Glomerular visceral epithelial cell (primary cell): ENCODE results near the gene ZNF777.
"Not testable (repeated sequence)": the region's sequence is repeated elsewhere in the genome, so short reads cannot be mapped to it uniquely, and the experiment has no call there.

ENCODE experiments used
- DNase-seq: peaks from one replicate; pipeline ENCODE4 v3.0.0-alpha.2; 2016; ENCODE audit errors: extremely low spot score

Gene ZNF777

GRCh38 chr7:149455175-149455950, 5.5 kb downstream of the ZNF777 start:
- DNase-seq, result no peak

GRCh38 chr7:149454750-149455149, 6.1 kb downstream of the ZNF777 start:
- DNase-seq, result no peak

- no peak for DNase-seq
Measured at GRCh38 chr7:149454006-149454405, 6.9 kb downstream of the ZNF777 start.

GRCh38 chr7:149450821-149451220, 10.0 kb downstream of the ZNF777 start:
- DNase-seq, result no peak

- DNase-seq, result no peak
Measured at GRCh38 chr7:149449897-149450296, 11.0 kb downstream of the ZNF777 start.

GRCh38 chr7:149448961-149449360, 11.9 kb downstream of the ZNF777 start:
- no peak for DNase-seq

GRCh38 chr7:149446026-149446425, 14.8 kb downstream of the ZNF777 start:
- not testable (repeated sequence) for DNase-seq

GRCh38 chr7:149444287-149444686, 16.6 kb downstream of the ZNF777 start:
- no peak for DNase-seq

GRCh38 chr7:149443523-149443922, 17.3 kb downstream of the ZNF777 start:
- no peak for DNase-seq

GRCh38 chr7:149442924-149443323, 17.9 kb downstream of the ZNF777 start:
- no peak for DNase-seq

- no peak for DNase-seq
Measured at GRCh38 chr7:149440222-149440621, 20.6 kb downstream of the ZNF777 start.

- no peak for DNase-seq
Measured at GRCh38 chr7:149436358-149436757, 24.5 kb downstream of the ZNF777 start.

- DNase-seq, result no peak
Measured at GRCh38 chr7:149433124-149433523, 27.7 kb downstream of the ZNF777 start.

- no peak for DNase-seq
Measured at GRCh38 chr7:149432121-149432691, 28.7 kb downstream of the ZNF777 start.

GRCh38 chr7:149431486-149432120, 29.3 kb downstream of the ZNF777 start:
- DNase-seq, result no peak

- no peak for DNase-seq
Measured at GRCh38 chr7:149430192-149430591, 30.7 kb downstream of the ZNF777 start.

GRCh38 chr7:149427893-149428292, 33.0 kb downstream of the ZNF777 start:
- DNase-seq, result no peak

- no peak for DNase-seq
Measured at GRCh38 chr7:149427096-149427680, 33.7 kb downstream of the ZNF777 start.

GRCh38 chr7:149423449-149424110, 37.3 kb downstream of the ZNF777 start:
- DNase-seq, result no peak

GRCh38 chr7:149422914-149423301, 38.0 kb downstream of the ZNF777 start:
- DNase-seq, result no peak

GRCh38 chr7:149422162-149422913, 38.5 kb downstream of the ZNF777 start:
- peak; percentile 71 for DNase-seq
